ENCODE measurements around the gene NR1D1.
"Not testable (repeated sequence)": the region's sequence is repeated elsewhere in the genome, so short reads cannot be mapped to it uniquely, and the experiment has no call there.

- not testable (repeated sequence) for TF ChIP-seq CTCF, POLR2A (IDR thresholded peaks at IDR 0.05)
These were observed 42.8 kb upstream of the NR1D1 start for GRCh38 chr17:40143166-40143565.

All from body of pancreas (tissue), 4 donors.